Endothelial cell of umbilical vein (primary cell): Measurements from ENCODE around the gene DDX43. TPM values are rescaled to one million over a fixed set of nuclear protein-coding genes. Genes with fewer than 3 reads are reported as not detected.

Experiments used
- BruUV-seq: library from RNA; stranded (reverse); fragments of 400-500 nt; replicated peaks from 2 replicates; lab custom pipeline; 2021; lab: Mats Ljungman, UMichigan
- CTCF ChIA-PET: fragments of 300-600, 350-600 bp; sonication (Branson Sonifier 250); formaldehyde crosslinking; loops from one replicate; lab custom pipeline; 2021; ENCODE audit warnings: antibody characterized with exemption, inconsistent platforms; lab: Charles Lee
- POLR2A ChIA-PET: fragments of 300-600, 350-600 bp; sonication (Branson Sonifier 250); formaldehyde crosslinking; loops from one replicate; lab custom pipeline; 2021; ENCODE audit warnings: antibody characterized with exemption, inconsistent platforms; lab: Charles Lee
- DNase-seq: peaks from one replicate; pipeline ENCODE4 v3.0.0-alpha.2; 2011; ENCODE audit warnings: low read depth, low spot score
- FAIRE-seq: peaks from 2 replicates; lab custom pipeline; 2011; peaks lifted over from hg19 to GRCh38; lab: Jason Lieb, UNC
- H2AFZ ChIP-seq: 2 replicates; pipeline ENCODE4 v1.6.0; 2012; ENCODE audit warnings: low read depth, low read length, control low read depth, inconsistent platforms
- H3K27ac ChIP-seq: 2 replicates; pipeline ENCODE4 v1.5.1; 2011; ENCODE audit warnings: low read depth, mild to moderate bottlenecking, control low read depth, low read length, moderate library complexity; ENCODE audit not compliant: insufficient read depth
- H3K27me3 ChIP-seq, 2 experiments: 2 replicates each; pipeline versions ENCODE4 v1.6.0 to v1.6.1; 2011; ENCODE audit warnings: low read length in 2 of 2, mixed read lengths in 1 of 2; ENCODE audit not compliant: control insufficient read depth in 2 of 2, insufficient read depth in 2 of 2
- H3K36me3 ChIP-seq, 2 experiments: 2 replicates in 1 of 2; 3 replicates in 1 of 2; pipeline ENCODE4 v1.5.1; 2011; ENCODE audit warnings: low read length in 2 of 2, mild to moderate bottlenecking in 1 of 2, moderate library complexity in 1 of 2; ENCODE audit not compliant: control insufficient read depth in 2 of 2, insufficient read depth in 2 of 2; ENCODE audit errors: extremely low read depth in 1 of 2
- H3K4me1 ChIP-seq: 3 replicates; pipeline ENCODE4 v1.5.1; 2011; ENCODE audit warnings: mild to moderate bottlenecking, low read length; ENCODE audit not compliant: control insufficient read depth, insufficient read depth; ENCODE audit errors: extremely low read depth
- H3K4me2 ChIP-seq: 2 replicates; pipeline ENCODE4 v1.6.1; 2011; ENCODE audit warnings: low read length, control low read depth, mixed read lengths; ENCODE audit not compliant: insufficient read depth
- H3K4me3 ChIP-seq, 3 experiments: fragments of 200-600 bp in 1 of 3; sonication (generic), shearing (Covaris generic) in 1 of 3; replicated peaks in 1 of 3; 2 replicates each; pipeline ENCODE4 v1.5.1; 2011 to 2016; ENCODE audit warnings: control low read depth in 3 of 3, low read length in 3 of 3, mild to moderate bottlenecking in 2 of 3, inconsistent platforms in 1 of 3, low read depth in 1 of 3, moderate library complexity in 1 of 3; ENCODE audit not compliant: insufficient read depth in 1 of 3
- H3K79me2 ChIP-seq: 2 replicates; pipeline ENCODE4 v1.6.0; 2012; ENCODE audit warnings: low read length, inconsistent platforms; ENCODE audit not compliant: control insufficient read depth, insufficient read depth
- H3K9ac ChIP-seq: replicated peaks from 2 replicates; pipeline ENCODE3; 2011; ENCODE audit warnings: low read length, control low read depth; ENCODE audit not compliant: insufficient read depth; ENCODE audit errors: extremely low read depth
- H3K9me1 ChIP-seq: replicated peaks from 3 replicates; pipeline ENCODE4 v1.6.0; 2011; ENCODE audit warnings: mild to moderate bottlenecking, low read length; ENCODE audit not compliant: control insufficient read depth, insufficient read depth; ENCODE audit errors: extremely low read depth
- H3K9me3 ChIP-seq: replicated peaks from 2 replicates; pipeline ENCODE4 v1.5.1; 2012; ENCODE audit warnings: low read length, inconsistent platforms; ENCODE audit not compliant: control insufficient read depth, insufficient read depth
- H4K20me1 ChIP-seq: replicated peaks from 2 replicates; pipeline ENCODE3; 2011; ENCODE audit warnings: mild to moderate bottlenecking, low read length; ENCODE audit not compliant: control insufficient read depth, insufficient read depth; ENCODE audit errors: extremely low read depth
- CTCF ChIP-seq, 2 donors: IDR thresholded peaks; 1 replicate in 1 of 2; 2 replicates in 1 of 2; pipeline ENCODE4 v1.5.1; 2011; ENCODE audit warnings: low read length in 2 of 2, mild to moderate bottlenecking in 2 of 2, moderate library complexity in 2 of 2, control low read depth in 1 of 2, inconsistent platforms in 1 of 2, low read depth in 1 of 2; ENCODE audit not compliant: insufficient read depth in 1 of 2; ENCODE audit errors: extremely low read depth in 1 of 2
- EZH2 ChIP-seq: IDR thresholded peaks from 2 replicates; pipeline ENCODE4 v1.6.1; 2012; ENCODE audit warnings: borderline replicate concordance, low read depth, mild to moderate bottlenecking, moderate library complexity, low read length, inconsistent platforms; ENCODE audit not compliant: severe bottlenecking
- FOS ChIP-seq: IDR thresholded peaks from 2 replicates; pipeline ENCODE4 v1.6.1; 2011; ENCODE audit warnings: mild to moderate bottlenecking, low read length, moderate library complexity, borderline replicate concordance; ENCODE audit not compliant: insufficient read depth
- GATA2 ChIP-seq: IDR thresholded peaks from 2 replicates; pipeline ENCODE4 v1.7.0; 2011; ENCODE audit warnings: low read depth, mild to moderate bottlenecking, moderate library complexity, mixed read lengths, low read length; ENCODE audit not compliant: insufficient read length, insufficient read depth
- JUN ChIP-seq: IDR thresholded peaks from 2 replicates; pipeline ENCODE4 v1.6.1; 2011; ENCODE audit warnings: borderline replicate concordance, low read depth; ENCODE audit not compliant: insufficient read length, insufficient read depth
- MAX ChIP-seq: IDR thresholded peaks from 2 replicates; pipeline ENCODE4 v1.6.1; 2011; ENCODE audit not compliant: insufficient read depth, insufficient read length
- MYC ChIP-seq: IDR thresholded peaks from one replicate; pipeline ENCODE4 v1.6.1; 2011; ENCODE audit warnings: mild to moderate bottlenecking, low read depth, low read length
- POLR2A ChIP-seq: IDR thresholded peaks from 2 replicates; pipeline ENCODE4 v1.6.1; 2012; ENCODE audit warnings: low read depth, mild to moderate bottlenecking, control low read depth, low read length
- POLR2AphosphoS5 ChIP-seq: IDR thresholded peaks from 2 replicates; pipeline ENCODE4 v1.6.1; 2012; ENCODE audit warnings: low read depth, mild to moderate bottlenecking, control low read depth, low read length, moderate library complexity; ENCODE audit not compliant: insufficient read depth
- dilution Hi-C: fragments of 300-500 bp; cut with MboI; formaldehyde crosslinking; loops from one replicate; pipeline ENCODE4 v1.15.0; 2019; ENCODE audit warnings: low sequenced_read_pairs; ENCODE audit not compliant: extremely low pct_ligation_motif_present
- intact Hi-C: fragments of 100-400 bp; cut with micrococcal nuclease; formaldehyde crosslinking; loops from one replicate; pipeline ENCODE4 v1.10.0; 2022
- polyA plus RNA-seq, 4 experiments: library from polyadenylated mRNA; depleted of rRNA in 3 of 4; stranded (reverse) in 3 of 4; unstranded in 1 of 4; fragments of >200 nt; gene quantifications; 2 replicates each; pipeline versions ENCODE4 v1.2.1 to v1.2.3, GENCODE V29; 2011 to 2012; ENCODE audit warnings: missing spikeins in 1 of 4
- total RNA-seq: library from RNA; stranded (reverse); gene quantifications from 2 replicates; pipeline ENCODE4 v1.2.3, GENCODE V29; 2021

DDX43 gene
- total and polyA plus RNA-seq, 2 donors (not counting 3 experiments of a cell fraction or from before 2014, with no cell fraction given) = 0.95 to 1.2 TPM

DNA sequence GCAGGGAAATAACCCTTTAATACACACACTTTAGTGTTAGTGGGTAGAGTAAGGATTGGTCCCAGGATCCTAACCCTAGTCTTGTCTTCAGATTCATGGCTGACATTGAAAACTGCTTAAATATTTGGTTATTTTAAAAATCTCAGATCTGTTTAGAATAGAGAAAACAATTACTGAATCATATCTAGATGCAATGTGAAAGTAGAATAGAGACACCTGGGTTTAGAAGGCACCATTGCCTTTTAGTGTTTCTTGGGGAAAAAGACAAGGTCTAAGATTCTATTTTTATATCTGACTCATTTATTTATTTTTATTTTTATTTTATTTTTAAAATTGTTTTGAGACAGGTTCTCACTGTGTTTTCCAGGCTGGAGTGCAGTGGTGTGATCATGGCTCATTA is 6.0 kb downstream of the DDX43 start:
- Histone ChIP-seq H4K20me1 (no peaks in the 10 kb centered on the region), H3K9me1 (no peaks in the 10 kb centered on the region), H3K4me1 (no peaks in the 10 kb centered on the region), H3K27ac (no peak overlapping the region), H3K9me3 (no peaks in the 10 kb centered on the region), H3K9ac (no peak overlapping the region), H3K27me3 (no peaks in the 10 kb centered on the region), H3K79me2 (no peaks in the 10 kb centered on the region), H2AFZ (no peak overlapping the region), H3K4me3 (no peak overlapping the region), H3K4me2 (no peak overlapping the region), H3K36me3 (no peaks in the 10 kb centered on the region)
- TF ChIP-seq POLR2A (no peak), EZH2 (no peak), MAX (no peak), FOS (no peak), MYC (no peak), JUN (no peak), POLR2AphosphoS5 (no peak)
- POLR2A ChIA-PET = no interaction called here
- CTCF ChIA-PET = no interaction called here
- dilution Hi-C loops (no loop called here), intact Hi-C loops (no loop called here)
- FAIRE-seq = no peak
- DNase-seq = no peak
- no TSS peak for BruUV-seq

GRCh38 chr6:73409395-73409794 is 14.8 kb downstream of the DDX43 start:
- Histone ChIP-seq H3K27me3 (no peaks in the 10 kb centered on the region), H3K79me2 (no peaks in the 10 kb centered on the region), H3K4me1 (peaks cover 2% of the 10 kb centered on the region), H3K9ac (no peak overlapping the region), H3K4me2 (no peak overlapping the region), H3K27ac (no peak overlapping the region), H3K4me3 (no peak overlapping the region), H2AFZ (no peak overlapping the region), H3K9me3 (no peaks in the 10 kb centered on the region), H3K36me3 (no peaks in the 10 kb centered on the region), H4K20me1 (no peaks in the 10 kb centered on the region), H3K9me1 (no peaks in the 10 kb centered on the region)
- ChIA-PET POLR2A (no interaction called here), CTCF (no interaction called here)
- FAIRE-seq = no peak
- intact Hi-C loops = no loop called here
- no TSS peak for BruUV-seq
- dilution Hi-C loops = no loop called here
- no peak for DNase-seq
- TF ChIP-seq MAX (no peak), EZH2 (no peak), MYC (no peak), POLR2A (no peak), JUN (no peak), CTCF (IDR thresholded peaks at IDR 0.05; ENCODE audit: extremely low read depth in 1 of 2, insufficient read depth in 1 of 2, low read depth in 1 of 2, low read length in 2 of 2) (no peak), GATA2 (peak; percentile 52)
